HG03060 (cell line): ENCODE data around the gene CDC42SE2.
"Not testable (repeated sequence)": the region's sequence is repeated elsewhere in the genome, so short reads cannot be mapped to it uniquely, and the experiment has no call there.

ENCODE experiments used
- ATAC-seq: cut with Tn5 transposase; IDR thresholded peaks from one replicate; pipeline ENCODE4 v1.9.1; 2021; ENCODE audit warnings: low read depth, moderate number of reproducible peaks; ENCODE audit not compliant: unreplicated experiment

The CDC42SE2 gene

GRCh38 chr5:131246504-131246903 lies 17.3 kb upstream of the CDC42SE2 start:
- no peak for ATAC-seq

DNA sequence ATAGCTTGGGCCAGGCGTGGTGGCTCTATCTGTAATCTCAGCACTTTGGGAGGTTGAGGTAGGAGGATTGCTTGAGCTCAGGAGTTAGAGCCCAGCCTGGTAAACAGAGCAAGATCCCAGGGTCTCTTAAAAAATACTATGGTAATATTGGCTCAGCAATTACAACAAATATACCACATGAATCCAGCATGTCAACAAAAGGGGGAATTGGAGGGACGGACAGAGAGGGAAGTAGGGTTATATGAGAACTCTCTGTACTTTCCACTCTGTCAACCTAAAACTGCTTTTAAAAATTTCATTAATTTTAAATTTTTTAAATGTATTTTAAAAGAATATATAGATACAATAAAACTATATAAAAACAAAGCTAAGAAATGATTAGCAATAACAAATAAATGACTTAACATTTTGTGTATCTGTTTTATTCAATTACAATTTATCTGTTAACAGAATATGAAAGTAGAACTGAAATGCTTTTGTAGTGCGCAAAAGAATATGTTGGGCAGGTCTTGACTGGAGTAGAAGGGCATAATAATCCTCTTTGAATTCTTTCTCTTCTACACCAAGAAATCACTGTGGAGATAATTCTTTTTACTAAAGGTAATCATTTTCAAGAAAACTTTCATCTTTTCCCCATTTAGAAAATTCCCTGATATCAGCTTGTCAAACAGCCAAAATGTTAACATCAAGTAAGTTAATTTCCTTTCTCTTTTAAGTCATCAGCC lies 12.9 kb upstream of the CDC42SE2 start:
- ATAC-seq, result no peak

DNA sequence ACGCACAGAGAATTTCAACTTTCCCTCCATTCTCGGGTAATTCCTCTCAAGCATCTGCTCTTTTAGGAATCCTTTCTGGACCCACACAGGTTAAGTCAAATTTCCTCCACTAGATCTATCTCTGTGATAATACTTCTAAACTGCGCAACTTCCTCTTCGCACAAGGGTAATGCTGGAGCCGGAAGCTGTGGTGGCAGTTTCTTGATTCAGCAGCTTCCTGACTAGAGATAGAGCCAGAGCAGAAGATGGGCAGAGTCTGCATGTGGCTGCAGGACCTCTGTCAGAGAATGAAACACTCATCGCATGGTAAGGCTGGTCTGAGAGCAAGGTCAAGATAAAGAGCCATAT lies 11.1 kb upstream of the CDC42SE2 start:
- ATAC-seq, result peak; percentile 84

- not testable (repeated sequence) for ATAC-seq
Measured at GRCh38 chr5:131254025-131254424, 9.8 kb upstream of the CDC42SE2 start.

GRCh38 chr5:131254741-131255140 lies 9.1 kb upstream of the CDC42SE2 start:
- ATAC-seq, result no peak

DNA sequence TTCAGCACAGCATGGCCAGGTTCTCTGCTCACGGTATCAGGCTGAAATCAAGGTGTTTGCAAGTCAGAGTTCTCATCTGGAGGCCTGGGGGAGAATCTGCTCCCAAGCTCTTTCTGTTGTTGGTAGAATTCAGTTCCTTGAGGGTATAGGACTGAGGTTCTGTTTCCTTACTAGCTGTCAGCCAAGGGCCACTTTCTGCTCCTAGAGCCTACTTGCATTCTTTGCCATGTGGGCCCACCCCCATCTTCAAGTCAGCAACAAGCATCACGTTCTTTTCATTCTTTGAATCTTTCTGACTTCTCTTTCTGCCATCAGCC lies 7.4 kb upstream of the CDC42SE2 start:
- no peak for ATAC-seq

DNA sequence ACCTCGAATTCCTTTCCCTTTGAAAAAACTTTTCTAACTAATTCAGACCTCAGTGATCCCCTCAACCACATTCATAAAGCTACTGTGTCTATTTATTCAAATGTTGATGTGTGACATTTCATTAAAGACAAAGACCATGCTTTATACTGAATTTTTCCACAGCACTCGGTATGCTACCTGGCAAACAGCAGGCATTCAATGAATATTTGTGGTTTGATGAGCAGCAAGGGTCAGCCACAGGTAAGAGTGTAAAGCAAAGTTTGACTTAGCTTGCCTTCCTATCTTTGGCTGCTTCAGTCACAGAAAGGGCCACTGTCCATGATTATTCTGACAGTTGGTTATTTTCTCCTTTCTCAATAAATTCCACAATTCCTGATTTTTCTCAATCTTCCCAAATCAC lies 5.1 kb upstream of the CDC42SE2 start:
- ATAC-seq, result no peak

- ATAC-seq, result no peak
Measured at GRCh38 chr5:131259326-131259725, 4.5 kb upstream of the CDC42SE2 start.

DNA sequence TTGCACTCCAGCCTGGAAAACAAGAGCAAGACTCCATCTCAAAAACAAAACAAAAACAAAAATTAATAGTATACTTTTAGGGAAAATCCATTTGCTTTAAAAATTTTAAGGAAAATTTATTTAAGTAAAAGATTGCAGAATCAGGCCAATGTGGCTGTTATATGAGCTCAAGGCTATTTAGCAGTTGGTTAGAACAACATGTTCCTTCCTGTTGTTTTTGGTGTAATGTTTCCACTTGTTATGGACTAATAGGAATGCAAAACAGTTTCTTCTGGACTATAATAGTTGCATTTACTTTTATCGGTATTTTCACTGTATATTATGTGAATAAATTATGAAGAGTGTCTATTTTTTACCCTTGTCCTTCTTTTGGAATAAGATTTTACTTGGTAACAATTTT lies 3.0 kb upstream of the CDC42SE2 start:
- no peak for ATAC-seq

GRCh38 chr5:131261483-131261882 lies 2.4 kb upstream of the CDC42SE2 start:
- no peak for ATAC-seq

GRCh38 chr5:131262953-131263541 lies 806 bp upstream of the CDC42SE2 start:
- peak; percentile 18 for ATAC-seq

DNA sequence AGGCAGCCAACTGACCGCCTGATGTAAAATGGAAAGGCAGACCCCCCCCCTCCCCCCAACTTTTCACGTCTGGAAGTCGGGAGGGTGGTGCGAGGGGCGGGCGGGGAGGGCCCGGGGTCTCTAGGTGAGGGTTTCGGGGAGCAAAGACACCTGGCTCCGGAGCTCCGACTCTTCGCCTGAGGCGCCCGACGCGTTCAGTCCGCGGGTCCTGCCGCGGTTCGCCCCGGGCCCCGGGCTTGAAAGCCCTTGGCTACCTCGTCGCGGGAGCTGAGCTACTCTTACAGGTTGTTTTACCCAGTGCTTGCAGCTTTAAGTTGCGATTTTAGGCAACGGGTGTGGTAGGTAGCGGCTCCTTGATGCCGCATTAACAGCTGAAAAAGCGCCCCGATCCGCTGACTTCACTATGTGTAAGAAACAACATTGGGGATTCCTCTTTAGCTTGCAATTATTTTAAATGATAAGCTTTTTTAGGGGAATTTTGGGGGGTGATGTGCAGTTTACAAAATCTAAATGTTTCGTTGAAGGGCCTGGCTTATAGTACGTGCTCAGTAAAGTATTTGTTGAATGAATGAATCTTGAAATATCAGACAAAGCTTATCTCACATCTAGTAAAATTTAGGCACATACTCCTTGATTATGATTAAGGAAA lies 722 bp downstream of the CDC42SE2 start:
- no peak for ATAC-seq

DNA sequence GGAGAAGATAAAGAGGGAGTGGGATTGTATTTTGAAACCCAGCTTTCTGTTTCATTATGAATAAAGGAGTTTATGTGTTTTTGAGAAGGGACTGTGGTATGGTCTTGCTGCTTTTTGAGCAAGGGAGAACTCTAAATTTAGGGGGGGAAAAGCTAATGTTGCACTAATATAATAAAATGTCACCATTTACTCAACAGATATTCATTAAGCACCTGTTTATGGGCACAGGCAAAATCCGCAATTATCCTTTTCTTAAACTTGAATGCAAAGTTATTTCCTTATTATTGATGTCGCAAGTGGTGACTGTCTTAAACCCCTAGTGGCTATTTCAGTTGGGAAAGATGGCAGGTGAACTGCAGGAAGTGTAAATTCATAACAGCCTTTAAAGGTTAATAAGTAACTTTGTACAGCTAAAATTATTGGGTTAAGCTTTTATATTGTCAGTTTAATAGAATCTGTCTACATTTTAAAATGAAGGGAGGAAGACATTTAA lies 1.5 kb downstream of the CDC42SE2 start:
- ATAC-seq, result peak; percentile 37

DNA sequence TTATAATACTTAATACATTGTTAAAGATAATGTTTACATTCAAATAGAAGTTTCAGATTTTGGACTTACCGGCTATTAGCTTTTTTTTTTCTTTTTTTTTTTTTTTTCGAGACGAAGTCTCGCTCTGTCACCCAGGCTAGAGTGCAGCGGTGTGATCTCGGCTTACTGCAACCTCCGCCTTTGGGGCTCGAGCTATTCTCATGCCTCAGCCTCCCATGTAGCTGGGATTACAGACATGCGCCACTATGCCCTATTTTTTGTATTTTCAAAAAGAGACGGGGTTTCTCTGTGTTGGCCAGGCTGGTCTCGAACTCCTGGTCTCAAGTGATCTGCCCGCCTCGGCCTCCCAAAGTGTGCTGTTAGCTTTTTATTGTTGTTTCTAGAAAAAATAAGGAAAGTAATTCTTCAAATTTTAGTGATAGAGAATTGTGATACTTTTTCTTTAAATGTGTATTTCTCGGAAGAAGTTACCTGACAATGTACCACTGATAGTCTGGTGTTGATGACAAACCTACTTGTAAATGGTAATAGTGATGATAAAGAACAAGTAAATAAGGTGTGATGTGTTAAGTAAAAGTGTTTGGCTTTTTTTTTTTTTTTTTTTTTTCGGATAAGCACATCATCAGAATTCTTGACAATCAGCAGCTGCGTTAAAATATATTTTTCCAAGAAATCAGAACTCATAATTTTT lies 2.7 kb downstream of the CDC42SE2 start:
- no peak for ATAC-seq

DNA sequence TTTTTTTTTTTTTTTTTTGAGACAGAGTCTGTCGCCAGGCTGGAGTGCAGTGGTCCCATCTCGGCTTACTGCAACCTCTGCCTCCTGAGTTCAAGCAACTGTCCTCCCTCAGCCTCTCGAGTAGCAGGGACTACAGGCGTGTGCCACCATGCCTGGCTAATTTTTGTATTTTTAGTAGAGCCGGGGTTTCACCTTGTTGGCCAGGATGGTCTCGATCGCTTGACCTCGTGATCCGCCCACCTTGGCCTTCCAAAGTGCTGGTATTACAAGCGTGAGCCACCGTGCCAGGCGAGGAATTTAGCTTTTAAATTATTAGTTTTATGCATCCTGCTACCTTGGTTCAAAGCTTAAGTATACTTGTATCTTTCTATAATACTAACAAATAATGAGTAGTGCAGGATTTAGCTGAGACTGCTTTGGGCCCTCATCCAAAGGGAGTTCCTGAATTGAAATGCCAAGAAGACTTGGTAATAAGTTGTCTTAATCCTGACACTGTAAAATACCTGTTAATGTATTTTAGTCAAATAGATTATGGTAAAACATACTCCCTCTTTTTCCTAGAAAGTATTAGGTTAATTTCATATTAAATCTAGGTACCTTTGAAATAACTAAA lies 5.0 kb downstream of the CDC42SE2 start:
- no peak for ATAC-seq

GRCh38 chr5:131270809-131271208 lies 7.0 kb downstream of the CDC42SE2 start:
- ATAC-seq, result no peak

DNA sequence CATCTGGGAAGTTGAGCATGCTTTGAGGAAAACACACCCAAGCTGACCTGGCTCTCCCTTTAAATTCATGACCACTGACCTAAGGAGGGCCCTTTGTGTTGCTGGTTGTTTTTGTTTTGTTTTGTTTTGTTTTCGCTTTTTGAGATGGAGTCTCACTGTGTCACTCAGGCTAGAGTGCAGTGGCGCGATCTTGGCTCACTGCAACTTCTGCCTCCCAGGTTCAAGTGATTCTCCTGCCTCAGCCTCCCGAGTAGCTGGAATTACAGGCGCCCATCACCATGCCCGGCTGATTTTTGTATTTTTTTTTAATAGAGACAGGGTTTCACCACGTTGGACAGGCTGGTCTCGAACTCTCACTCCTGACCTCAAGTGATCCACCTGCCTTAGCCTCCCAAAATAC lies 8.0 kb downstream of the CDC42SE2 start:
- not testable (repeated sequence) for ATAC-seq

DNA sequence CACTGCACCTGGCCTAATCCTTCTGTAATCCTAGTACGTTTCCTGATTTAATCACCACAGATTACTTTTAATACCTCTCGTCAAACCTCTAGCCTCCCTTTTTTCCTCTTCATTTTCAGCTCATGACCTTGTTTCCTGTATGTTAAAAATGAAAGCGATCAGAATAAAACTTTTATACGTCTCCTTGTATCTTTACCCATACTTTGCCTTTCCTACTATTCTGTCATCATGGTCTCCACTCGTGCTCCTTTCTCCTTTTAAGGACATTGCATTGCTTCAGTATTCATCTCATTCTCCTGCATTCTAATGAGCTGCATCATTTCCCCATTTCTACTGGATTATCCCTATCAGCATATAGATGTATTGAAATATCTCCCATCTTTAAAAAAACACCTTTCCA lies 8.5 kb downstream of the CDC42SE2 start:
- ATAC-seq, result no peak

GRCh38 chr5:131272724-131273123 lies 8.9 kb downstream of the CDC42SE2 start:
- ATAC-seq, result no peak

GRCh38 chr5:131274326-131275063 lies 10.6 kb downstream of the CDC42SE2 start:
- ATAC-seq, result no peak
